SH-SY5Y (cell line): ENCODE data around the gene TBCEL.

Experiments
- GATA2 ChIP-seq: IDR thresholded peaks from 2 replicates; pipeline ENCODE4 v1.6.1; 2011; ENCODE audit warnings: mild to moderate bottlenecking, low read depth, low read length
- GATA3 ChIP-seq: IDR thresholded peaks from 2 replicates; pipeline ENCODE4 v1.6.1; 2011; ENCODE audit warnings: low read depth, mild to moderate bottlenecking, low read length, moderate library complexity

- peak; percentile 96 for TF ChIP-seq GATA2
- TF ChIP-seq GATA3: peak; percentile 97
Observed at GRCh38 chr11:121090145-121090721, 66.3 kb downstream of the TBCEL start.
